Measurements from ENCODE around the gene DRAXIN.

DNA sequence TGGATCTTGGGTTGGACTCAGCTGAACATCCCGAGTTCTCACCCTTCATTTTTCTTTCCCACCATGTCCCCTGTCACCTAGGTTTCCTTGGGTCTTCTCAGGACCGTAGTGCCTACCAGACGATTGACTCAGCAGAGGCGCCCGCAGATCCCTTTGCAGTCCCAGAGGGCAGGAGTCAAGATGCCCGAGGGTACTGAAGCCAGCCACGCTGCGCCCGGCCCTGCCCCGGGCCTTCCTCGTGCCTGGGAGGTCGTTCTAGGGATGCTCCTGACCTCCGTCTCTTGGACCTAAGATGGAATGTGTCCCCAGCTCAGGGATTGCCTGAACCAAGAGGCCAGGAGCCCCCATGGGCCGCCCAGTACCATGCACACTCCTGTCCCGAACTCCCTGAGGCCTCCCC is 58.5 kb downstream of the DRAXIN start:
- TF ChIP-seq EP300 (IDR thresholded peaks at IDR 0.05; ENCODE audit: borderline replicate concordance) (no peak), ZBTB7A (IDR thresholded peaks at IDR 0.05; ENCODE audit: low read depth) (no peak), CEBPB (IDR thresholded peaks at IDR 0.05) (no peak)
- TF ChIP-seq, protein P1, sequence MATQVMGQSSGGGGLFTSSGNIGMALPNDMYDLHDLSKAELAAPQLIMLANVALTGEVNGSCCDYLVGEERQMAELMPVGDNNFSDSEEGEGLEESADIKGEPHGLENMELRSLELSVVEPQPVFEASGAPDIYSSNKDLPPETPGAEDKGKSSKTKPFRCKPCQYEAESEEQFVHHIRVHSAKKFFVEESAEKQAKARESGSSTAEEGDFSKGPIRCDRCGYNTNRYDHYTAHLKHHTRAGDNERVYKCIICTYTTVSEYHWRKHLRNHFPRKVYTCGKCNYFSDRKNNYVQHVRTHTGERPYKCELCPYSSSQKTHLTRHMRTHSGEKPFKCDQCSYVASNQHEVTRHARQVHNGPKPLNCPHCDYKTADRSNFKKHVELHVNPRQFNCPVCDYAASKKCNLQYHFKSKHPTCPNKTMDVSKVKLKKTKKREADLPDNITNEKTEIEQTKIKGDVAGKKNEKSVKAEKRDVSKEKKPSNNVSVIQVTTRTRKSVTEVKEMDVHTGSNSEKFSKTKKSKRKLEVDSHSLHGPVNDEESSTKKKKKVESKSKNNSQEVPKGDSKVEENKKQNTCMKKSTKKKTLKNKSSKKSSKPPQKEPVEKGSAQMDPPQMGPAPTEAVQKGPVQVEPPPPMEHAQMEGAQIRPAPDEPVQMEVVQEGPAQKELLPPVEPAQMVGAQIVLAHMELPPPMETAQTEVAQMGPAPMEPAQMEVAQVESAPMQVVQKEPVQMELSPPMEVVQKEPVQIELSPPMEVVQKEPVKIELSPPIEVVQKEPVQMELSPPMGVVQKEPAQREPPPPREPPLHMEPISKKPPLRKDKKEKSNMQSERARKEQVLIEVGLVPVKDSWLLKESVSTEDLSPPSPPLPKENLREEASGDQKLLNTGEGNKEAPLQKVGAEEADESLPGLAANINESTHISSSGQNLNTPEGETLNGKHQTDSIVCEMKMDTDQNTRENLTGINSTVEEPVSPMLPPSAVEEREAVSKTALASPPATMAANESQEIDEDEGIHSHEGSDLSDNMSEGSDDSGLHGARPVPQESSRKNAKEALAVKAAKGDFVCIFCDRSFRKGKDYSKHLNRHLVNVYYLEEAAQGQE (IDR thresholded peaks at IDR 0.05; ENCODE audit: low read depth) = no peak
- TF ChIP-seq, protein P2, sequence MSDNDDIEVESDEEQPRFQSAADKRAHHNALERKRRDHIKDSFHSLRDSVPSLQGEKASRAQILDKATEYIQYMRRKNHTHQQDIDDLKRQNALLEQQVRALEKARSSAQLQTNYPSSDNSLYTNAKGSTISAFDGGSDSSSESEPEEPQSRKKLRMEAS (IDR thresholded peaks at IDR 0.05) = no peak

Measured in Ishikawa (cell line).